Neural cell (in vitro differentiated cells): Measurements from ENCODE around the gene LAMC2.

Experiments used
- EZH2 ChIP-seq: fragments of 200-600, 300-800 bp; shearing (Covaris generic), sonication (generic); IDR thresholded peaks from 2 replicates; pipeline ENCODE4 v1.6.1; 2014; ENCODE audit warnings: antibody characterized with exemption, low read length, borderline replicate concordance, mild to moderate bottlenecking; ENCODE audit not compliant: insufficient read depth, poor library complexity, severe bottlenecking
- RAD21 ChIP-seq: fragments of 450-650 bp; conservative IDR thresholded peaks from 2 replicates; pipeline ENCODE4 v1.6.1; 2014; ENCODE audit warnings: antibody characterized with exemption, mild to moderate bottlenecking, moderate library complexity
- TF ChIP-seq, protein P1 (sequence below): fragments of 450-650 bp; IDR thresholded peaks from 2 replicates; pipeline ENCODE4 v1.5.1; 2014; ENCODE audit warnings: antibody characterized with exemption, mild to moderate bottlenecking, moderate library complexity; ENCODE audit not compliant: poor library complexity, severe bottlenecking
- TF ChIP-seq, protein P2 (sequence below): IDR thresholded peaks from 2 replicates; pipeline ENCODE4 v1.6.1; 2012; ENCODE audit warnings: borderline replicate concordance

DNA sequence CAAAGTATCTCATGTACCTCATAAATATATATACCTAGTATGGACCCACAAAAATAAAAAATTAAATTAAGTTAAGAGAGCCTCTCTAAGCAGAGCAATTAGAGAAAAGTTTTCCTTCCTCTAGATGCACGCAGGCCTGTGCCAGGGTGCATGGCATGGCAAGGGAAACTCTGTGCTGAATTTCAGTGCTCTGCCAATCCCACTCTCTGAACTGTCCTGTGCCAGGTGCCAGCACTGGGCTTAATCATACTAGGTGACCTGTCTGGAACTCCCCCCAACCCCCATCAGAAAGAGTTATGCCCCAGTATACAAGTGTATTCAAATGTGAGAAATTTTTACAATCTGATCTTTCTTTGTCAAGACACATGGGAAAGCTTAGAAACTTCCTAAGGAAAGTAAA, 10.4 kb upstream of the LAMC2 start:
- TF ChIP-seq, protein P1, sequence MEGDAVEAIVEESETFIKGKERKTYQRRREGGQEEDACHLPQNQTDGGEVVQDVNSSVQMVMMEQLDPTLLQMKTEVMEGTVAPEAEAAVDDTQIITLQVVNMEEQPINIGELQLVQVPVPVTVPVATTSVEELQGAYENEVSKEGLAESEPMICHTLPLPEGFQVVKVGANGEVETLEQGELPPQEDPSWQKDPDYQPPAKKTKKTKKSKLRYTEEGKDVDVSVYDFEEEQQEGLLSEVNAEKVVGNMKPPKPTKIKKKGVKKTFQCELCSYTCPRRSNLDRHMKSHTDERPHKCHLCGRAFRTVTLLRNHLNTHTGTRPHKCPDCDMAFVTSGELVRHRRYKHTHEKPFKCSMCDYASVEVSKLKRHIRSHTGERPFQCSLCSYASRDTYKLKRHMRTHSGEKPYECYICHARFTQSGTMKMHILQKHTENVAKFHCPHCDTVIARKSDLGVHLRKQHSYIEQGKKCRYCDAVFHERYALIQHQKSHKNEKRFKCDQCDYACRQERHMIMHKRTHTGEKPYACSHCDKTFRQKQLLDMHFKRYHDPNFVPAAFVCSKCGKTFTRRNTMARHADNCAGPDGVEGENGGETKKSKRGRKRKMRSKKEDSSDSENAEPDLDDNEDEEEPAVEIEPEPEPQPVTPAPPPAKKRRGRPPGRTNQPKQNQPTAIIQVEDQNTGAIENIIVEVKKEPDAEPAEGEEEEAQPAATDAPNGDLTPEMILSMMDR: no peak
- no peak for TF ChIP-seq EZH2
- TF ChIP-seq, protein P2, sequence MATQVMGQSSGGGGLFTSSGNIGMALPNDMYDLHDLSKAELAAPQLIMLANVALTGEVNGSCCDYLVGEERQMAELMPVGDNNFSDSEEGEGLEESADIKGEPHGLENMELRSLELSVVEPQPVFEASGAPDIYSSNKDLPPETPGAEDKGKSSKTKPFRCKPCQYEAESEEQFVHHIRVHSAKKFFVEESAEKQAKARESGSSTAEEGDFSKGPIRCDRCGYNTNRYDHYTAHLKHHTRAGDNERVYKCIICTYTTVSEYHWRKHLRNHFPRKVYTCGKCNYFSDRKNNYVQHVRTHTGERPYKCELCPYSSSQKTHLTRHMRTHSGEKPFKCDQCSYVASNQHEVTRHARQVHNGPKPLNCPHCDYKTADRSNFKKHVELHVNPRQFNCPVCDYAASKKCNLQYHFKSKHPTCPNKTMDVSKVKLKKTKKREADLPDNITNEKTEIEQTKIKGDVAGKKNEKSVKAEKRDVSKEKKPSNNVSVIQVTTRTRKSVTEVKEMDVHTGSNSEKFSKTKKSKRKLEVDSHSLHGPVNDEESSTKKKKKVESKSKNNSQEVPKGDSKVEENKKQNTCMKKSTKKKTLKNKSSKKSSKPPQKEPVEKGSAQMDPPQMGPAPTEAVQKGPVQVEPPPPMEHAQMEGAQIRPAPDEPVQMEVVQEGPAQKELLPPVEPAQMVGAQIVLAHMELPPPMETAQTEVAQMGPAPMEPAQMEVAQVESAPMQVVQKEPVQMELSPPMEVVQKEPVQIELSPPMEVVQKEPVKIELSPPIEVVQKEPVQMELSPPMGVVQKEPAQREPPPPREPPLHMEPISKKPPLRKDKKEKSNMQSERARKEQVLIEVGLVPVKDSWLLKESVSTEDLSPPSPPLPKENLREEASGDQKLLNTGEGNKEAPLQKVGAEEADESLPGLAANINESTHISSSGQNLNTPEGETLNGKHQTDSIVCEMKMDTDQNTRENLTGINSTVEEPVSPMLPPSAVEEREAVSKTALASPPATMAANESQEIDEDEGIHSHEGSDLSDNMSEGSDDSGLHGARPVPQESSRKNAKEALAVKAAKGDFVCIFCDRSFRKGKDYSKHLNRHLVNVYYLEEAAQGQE: no peak
- TF ChIP-seq RAD21: no peak
